GM21526 (cell line): ENCODE data around the gene ANTXR2.

Experiments used
- ATAC-seq: cut with Tn5 transposase; IDR thresholded peaks from one replicate; pipeline ENCODE4 v1.9.1; 2021; ENCODE audit warnings: moderate library complexity; ENCODE audit not compliant: unreplicated experiment, low FRiP score

Gene ANTXR2

DNA sequence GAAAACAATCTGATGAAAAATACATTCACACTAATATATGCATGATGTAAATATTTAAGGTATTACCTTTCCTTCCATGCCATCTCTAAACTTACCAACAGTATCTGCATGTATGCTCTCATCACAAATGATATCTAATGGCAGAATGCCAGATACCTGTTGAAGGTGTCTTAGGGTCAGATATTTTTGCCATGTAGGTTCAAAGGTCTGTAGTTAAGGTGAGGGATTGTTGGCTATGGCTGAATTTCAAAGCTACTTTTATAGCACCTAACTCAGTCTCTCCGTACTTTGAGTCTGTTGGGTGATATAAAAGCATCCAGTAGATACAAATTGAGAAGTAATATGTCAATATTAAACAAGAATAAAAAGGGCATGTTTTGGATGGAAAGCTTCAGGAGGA lies 19.8 kb upstream of the ANTXR2 start:
- ATAC-seq = no peak

DNA sequence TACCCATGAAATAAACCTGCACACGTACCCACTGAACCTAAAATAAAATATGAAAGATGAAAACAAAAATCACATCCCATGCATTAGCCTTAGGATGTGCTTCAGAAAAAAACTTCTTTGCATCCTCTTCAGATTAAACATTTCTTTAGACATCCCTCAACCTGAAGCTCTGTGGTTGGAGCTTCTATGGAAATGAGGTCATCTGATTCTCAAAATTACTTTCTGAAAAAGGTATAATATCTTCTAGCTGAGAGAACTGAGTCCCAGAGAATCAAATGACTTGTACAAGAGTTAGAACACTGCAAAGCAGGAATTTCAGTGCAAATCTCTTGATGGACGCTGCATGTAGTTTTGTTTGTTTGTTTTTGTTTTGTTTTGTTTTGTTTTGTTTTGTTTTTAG lies 19.1 kb upstream of the ANTXR2 start:
- ATAC-seq = no peak

- ATAC-seq = no peak
These were observed 18.7 kb upstream of the ANTXR2 start for GRCh38 chr4:80091688-80092087.

- ATAC-seq = no peak
These were observed 18.2 kb upstream of the ANTXR2 start for GRCh38 chr4:80091184-80091583.

DNA sequence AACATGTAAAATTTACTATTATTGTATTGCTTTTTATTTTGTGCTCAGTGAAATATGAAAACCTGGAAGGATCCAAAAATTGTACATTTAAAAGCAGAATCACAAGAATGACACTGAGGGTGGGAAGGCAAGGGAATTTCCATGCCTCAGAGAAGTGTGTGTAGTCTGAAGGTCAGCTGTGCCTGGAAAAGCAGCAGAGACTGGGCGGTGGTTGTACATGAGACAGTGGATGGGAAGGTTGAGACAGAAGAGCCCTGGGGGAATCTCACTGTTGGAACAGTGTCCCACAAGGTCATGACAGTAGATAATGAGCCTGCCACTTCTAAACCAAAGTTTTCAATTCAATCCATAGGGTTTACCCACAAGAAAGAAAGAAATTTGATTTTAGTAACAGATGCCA lies 17.1 kb upstream of the ANTXR2 start:
- no peak for ATAC-seq

DNA sequence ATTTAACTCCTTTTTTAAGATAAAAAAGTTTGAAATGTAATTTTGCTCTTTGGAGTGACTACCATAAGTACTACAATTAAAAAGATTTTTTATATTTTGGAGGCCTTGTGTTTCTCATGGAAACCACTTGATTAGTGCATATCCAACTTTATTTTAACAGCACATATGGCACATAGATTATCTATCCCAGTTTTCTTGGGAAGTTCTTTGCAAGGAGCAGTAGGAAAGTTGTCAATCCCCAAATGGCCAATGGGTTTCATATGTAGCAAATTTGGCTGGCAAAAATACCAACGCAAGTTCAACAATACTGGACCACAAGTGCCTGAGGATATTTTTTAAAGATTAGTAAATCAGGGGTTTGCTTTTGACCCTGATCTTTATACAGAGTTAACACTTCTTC lies 15.4 kb upstream of the ANTXR2 start:
- no peak for ATAC-seq

- no peak for ATAC-seq
These were observed 13.3 kb upstream of the ANTXR2 start for GRCh38 chr4:80086296-80086695.

GRCh38 chr4:80085081-80085480 lies 12.1 kb upstream of the ANTXR2 start:
- no peak for ATAC-seq

DNA sequence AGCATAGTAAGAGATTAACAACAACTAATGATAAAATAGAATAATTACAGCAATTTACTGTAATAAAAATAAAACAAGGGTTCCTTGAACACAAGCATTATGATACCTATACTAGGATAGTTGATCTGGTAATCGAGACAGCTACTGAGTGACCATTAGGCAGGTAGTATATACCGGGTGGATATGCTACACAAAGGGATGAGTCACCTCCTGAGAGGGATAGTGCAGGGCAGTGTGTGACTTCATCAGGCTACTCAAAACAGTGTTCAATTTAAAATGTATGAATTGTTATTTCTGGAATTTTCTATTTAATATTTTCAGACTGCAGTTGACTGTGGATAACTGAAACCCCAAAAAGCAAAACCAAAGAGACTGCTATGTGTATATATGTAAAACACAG lies 9.7 kb upstream of the ANTXR2 start:
- ATAC-seq = no peak

DNA sequence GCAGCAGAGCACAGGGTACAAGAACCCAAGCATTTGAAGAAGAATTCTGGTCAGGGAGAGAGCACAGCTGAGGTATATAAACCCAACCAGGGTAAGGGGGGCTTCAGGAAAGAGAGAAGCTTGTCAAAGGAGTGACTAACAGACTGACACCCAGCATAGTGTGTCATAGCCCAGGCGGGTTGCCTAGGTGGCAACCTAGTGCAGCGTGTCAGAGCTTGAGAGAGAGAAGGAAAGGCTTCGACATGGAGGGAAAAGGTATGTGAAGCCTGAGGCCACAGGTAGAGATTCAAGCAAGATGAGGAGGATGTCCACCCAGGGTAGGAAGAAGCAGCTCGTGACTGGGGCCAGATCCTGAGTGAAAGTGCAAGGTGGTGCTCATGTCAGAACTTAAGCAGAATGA lies 8.5 kb upstream of the ANTXR2 start:
- ATAC-seq = no peak

DNA sequence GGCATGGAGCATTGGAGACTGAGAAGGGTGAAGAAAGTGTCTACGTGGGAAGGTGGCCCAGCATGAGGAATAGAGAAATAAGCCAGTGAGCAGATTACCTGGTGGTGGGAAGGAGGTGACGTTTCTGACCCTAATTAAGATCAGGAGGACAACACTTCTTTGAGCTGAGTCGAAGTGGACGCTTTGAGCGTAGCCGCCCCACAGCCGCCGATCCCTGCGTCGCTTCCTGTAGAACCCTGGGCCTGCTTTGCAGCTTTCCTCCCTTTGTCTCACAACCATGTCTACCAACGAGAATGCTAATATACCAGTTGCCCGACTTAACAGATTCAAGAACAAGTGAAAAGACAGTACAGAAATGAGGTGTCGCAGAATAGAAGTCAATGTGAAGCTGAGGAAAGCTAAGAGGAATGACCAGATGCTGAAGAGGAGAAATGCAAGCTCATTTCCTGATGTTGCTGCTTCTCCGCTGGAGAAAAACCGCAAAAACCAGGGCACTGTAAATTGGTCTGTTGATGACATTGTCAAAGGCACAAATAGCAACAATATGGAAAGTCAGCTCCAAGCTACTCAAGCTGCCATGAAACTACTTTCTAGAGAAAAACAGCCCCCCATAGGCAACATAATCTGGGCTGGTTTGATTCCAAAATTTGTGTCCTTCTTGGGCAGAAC lies 6.4 kb upstream of the ANTXR2 start:
- no peak for ATAC-seq

DNA sequence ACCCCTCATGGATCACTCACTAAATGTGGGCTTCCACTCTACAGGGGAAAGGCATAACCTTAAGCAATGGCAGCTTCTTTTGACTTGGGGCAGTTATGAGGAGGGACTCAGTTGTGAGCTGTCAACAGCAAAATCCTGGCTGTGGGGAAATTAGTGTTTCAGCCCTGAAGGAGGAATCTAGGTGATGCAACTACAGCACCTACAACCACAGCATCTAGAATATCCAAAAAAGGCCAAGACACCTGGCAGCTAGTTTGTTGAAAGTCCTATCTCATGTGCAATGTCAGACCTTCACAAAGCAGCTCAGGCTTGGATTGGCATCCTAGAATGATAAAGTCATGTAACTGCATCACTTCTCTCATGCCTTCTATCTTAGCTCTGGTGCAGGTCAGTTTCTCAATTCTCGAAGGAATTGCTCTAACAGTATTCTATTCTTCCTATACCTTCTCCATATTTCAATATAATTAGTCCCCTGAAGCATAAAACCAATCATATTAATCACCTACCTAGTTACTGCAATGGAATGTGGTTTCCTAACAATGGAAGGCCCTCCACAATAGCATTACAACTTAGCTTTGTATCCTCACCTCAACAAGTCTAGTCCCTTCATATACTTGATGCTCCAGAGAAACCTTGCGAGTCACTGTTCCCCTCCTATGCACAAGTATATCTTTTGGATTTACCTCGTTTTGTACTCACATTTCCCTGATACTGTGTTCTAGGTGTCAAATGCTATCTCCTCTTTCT lies 5.5 kb upstream of the ANTXR2 start:
- no peak for ATAC-seq

DNA sequence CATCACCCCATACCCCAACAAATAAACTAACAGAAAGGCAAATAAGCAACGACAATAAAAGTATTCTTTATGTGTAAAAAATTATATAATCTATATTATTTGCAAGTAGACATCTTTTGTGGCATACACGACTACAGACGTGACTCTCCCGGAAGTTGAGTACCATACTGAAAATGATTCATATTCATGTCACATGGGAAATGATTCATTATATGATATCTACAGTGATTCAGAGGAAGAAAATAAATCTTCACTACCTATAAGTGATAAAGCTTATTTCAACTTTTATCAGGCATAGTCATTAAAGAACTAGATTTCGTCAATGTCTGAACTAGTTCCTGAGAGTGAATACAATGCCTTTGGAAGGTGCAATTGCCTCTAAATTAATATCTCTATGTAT lies 4.6 kb upstream of the ANTXR2 start:
- no peak for ATAC-seq

GRCh38 chr4:80076681-80077080 lies 3.7 kb upstream of the ANTXR2 start:
- no peak for ATAC-seq

GRCh38 chr4:80075995-80076675 lies 3.1 kb upstream of the ANTXR2 start:
- no peak for ATAC-seq

- ATAC-seq = no peak
These were observed 1.6 kb upstream of the ANTXR2 start for GRCh38 chr4:80074651-80075050.

- ATAC-seq = no peak
These were observed 1.0 kb upstream of the ANTXR2 start for GRCh38 chr4:80074069-80074468.

DNA sequence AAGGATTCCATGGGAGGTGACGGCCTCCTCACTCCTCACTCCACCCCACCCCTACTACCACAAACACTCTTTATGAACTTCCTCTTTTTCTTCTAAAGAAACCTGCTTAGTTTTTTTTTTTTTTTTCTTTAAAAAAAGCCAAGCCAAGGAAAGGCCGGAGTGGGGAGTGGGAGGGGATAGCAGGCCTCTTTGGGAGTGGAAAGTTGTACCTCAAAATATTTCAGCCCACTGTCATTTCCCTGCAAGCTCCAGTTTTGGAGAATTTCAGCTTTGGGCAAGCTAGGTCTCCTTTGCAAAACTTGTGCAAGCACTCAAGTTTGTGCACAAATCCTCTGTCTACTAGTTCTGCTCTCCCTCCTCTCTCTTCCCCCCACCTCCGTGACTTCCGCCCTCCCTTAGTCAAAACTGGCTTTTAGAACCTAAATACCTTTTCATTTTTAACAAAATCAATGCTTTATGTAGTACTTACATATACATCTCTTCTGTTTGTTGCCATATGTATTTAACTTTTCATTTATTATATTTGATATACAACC lies 512 bp upstream of the ANTXR2 start:
- peak; percentile 59 for ATAC-seq

DNA sequence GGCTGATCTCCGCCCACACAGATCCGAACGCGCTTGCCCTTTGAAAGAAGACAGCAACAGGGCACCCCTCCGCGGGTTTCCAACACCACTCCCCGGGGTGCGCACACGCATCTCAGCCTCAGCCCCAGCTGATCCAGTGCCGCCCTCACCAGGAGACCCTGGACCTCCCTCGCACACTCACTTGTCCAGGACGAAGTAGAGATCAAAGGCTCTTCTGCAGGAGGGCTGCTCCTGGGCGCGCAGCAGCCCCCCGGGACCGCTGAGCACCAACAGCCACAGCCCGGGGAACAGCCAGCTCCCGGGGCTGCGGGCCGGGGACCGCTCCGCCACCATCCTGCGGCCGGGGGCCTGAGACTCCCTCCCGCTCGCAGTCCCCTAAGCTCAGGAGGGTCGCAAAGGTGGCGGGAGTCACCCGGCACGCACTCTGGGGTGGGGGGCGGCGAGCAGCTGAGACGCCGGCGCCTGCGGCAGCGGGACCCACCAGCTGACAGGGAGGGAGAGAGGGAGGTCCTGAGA lies 743 bp downstream of the ANTXR2 start:
- peak; percentile 24 for ATAC-seq

- ATAC-seq = peak; percentile 30
These were observed 1.3 kb downstream of the ANTXR2 start for GRCh38 chr4:80071604-80072227.
